Measurements from ENCODE around the gene LGALS8. TPM values are rescaled to one million over a fixed set of nuclear protein-coding genes. Genes with fewer than 3 reads are reported as not detected.
"Not testable (repeated sequence)": the region's sequence is repeated elsewhere in the genome, so short reads cannot be mapped to it uniquely, and the experiment has no call there.

LGALS8 gene
- total and polyA plus RNA-seq, 2 of the 4 experiments (the other 2 are of a cell fraction): 41.3 to 57.7 TPM

- H2AK9ac ChIP-seq (replicated peaks; ENCODE audit: low read depth, low read length, poor library complexity): peak overlapping the region; percentile 82
- peak overlapping the region; percentile 6 for H2BK5ac ChIP-seq (ENCODE audit: low read depth, low read length, poor library complexity, severe bottlenecking)
- peak overlapping the region; percentile 85 for H2BK120ac ChIP-seq (ENCODE audit: low read depth, low read length)
- intact Hi-C loops (cut with micrococcal nuclease): no loop called here
- ChIA-PET POLR2A (ENCODE audit: unreplicated experiment) (interaction anchor here (0.5 to 0.6 kb wide), 2 partner anchors 15 to 1412 kb away, joined by 4 read pairs; no protein-coding TSS in a partner anchor), CTCF (interaction anchor here (1.2 kb wide), 1 partner anchor 29 kb away, joined by 3 read pairs; no protein-coding TSS in a partner anchor)
- peaks cover 4% of the 10 kb centered on the region; the same call in 1 of the 2 replicates for H3K4me1 ChIP-seq (ENCODE audit: control insufficient read depth, insufficient read depth, low read length)
- H4K20me1 ChIP-seq (ENCODE audit: insufficient read depth, low read length): no peaks in the 10 kb centered on the region
- H3K27ac ChIP-seq (ENCODE audit: insufficient read depth, low read length): peak overlapping the region; percentile 74
- no peak overlapping the region for H3K56ac ChIP-seq (ENCODE audit: extremely low read depth, insufficient read depth, low read length)
- H3K4ac ChIP-seq (ENCODE audit: low read depth, low read length): peak overlapping the region; percentile 81
- H3K23ac ChIP-seq (ENCODE audit: low read depth, low read length): peak overlapping the region; percentile 58
- H3K9ac ChIP-seq (ENCODE audit: low read depth, low read length): peak overlapping the region; percentile 21; the same call in 1 of the 2 replicates
- no peaks in the 10 kb centered on the region for H3K27me3 ChIP-seq (ENCODE audit: control insufficient read depth, insufficient read depth, low read length)
- H2BK15ac ChIP-seq (ENCODE audit: low read depth, low read length): peak overlapping the region; percentile 72; the same call in 1 of the 3 replicates
- no peaks in the 10 kb centered on the region for H3K79me1 ChIP-seq (ENCODE audit: low read depth in 1 of 2, low read length in 2 of 2)
- no TSS peak for BruUV-seq (replicated peaks)
- ATAC-seq (ENCODE audit: low read depth) (peak; percentile 68), DNase-seq (peak; percentile 78)
- H3K36me3 ChIP-seq (ENCODE audit: control insufficient read depth, insufficient read depth, low read length): no peaks in the 10 kb centered on the region
- H4K8ac ChIP-seq (ENCODE audit: low read depth in 2 of 2, low read length in 2 of 2): peak overlapping the region; percentile 88 to 95
- peak overlapping the region; percentile 70 for H3K14ac ChIP-seq (replicated peaks; ENCODE audit: low read depth, low read length)
- in situ Hi-C loops (cut with MboI; ENCODE audit: low sequenced_read_pairs): no loop called here
- peak overlapping the region; percentile 95 for H4K91ac ChIP-seq (ENCODE audit: insufficient read depth, low read depth, low read length)
- WGBS, 2 experiments (ENCODE audit: extremely low coverage in 2 of 2, insufficient read length in 1 of 2): 10% methylated on average over 8 of the region's 15 CpGs; no CpG with 5 or more reads in 1 of the 2 experiments
- peak overlapping the region; percentile 25 for H3K18ac ChIP-seq (ENCODE audit: low read depth, low read length)
- peak overlapping the region; percentile 83 for H2BK20ac ChIP-seq (ENCODE audit: low read depth, low read length)
- no peak overlapping the region; the same call in 1 of the 2 replicates for H3K4me3 ChIP-seq (ENCODE audit: insufficient read depth, low read depth, low read length)
- H2AFZ ChIP-seq (replicated peaks; ENCODE audit: low read length, poor library complexity): peak overlapping the region; percentile 94
- dilution Hi-C loops (cut with HindIII; ENCODE audit: low sequenced_read_pairs, unreplicated experiment): no loop called here
- 0 out of 2 replicates have a peak, but pooled peaks cover 4% of the 10 kb centered on the region for H3K9me1 ChIP-seq (ENCODE audit: insufficient read depth, low read length)
- peak overlapping the region; percentile 24; the same call in 1 of the 2 replicates for H2AK5ac ChIP-seq (ENCODE audit: low read depth, low read length)
- H4K5ac ChIP-seq (ENCODE audit: low read depth, low read length): peak overlapping the region; percentile 81
- no peak for TF ChIP-seq MXI1 (IDR thresholded peaks at IDR 0.05; ENCODE audit: borderline replicate concordance, low read depth, low read length)
- no peaks in the 10 kb centered on the region for H3K9me3 ChIP-seq (ENCODE audit: control insufficient read depth, insufficient read depth, low read length)
- H3K4me2 ChIP-seq (ENCODE audit: low read depth, low read length): peak overlapping the region; percentile 66
Measured at GRCh38 chr1:236502972-236503639, 20.7 kb upstream of the LGALS8 start.

- H2BK15ac ChIP-seq (ENCODE audit: low read depth, low read length); H4K20me1 ChIP-seq (ENCODE audit: insufficient read depth, low read length); H3K79me1 ChIP-seq (ENCODE audit: low read depth in 1 of 2, low read length in 2 of 2); H3K56ac ChIP-seq (ENCODE audit: extremely low read depth, insufficient read depth, low read length); H2AK5ac ChIP-seq (ENCODE audit: low read depth, low read length); CTCF ChIA-PET; H3K9ac ChIP-seq (ENCODE audit: low read depth, low read length); ATAC-seq (ENCODE audit: low read depth); H3K4ac ChIP-seq (ENCODE audit: low read depth, low read length); H4K8ac ChIP-seq (ENCODE audit: low read depth in 2 of 2, low read length in 2 of 2); H3K4me3 ChIP-seq (ENCODE audit: insufficient read depth, low read depth, low read length); H3K27ac ChIP-seq (ENCODE audit: insufficient read depth, low read length); intact Hi-C loops (cut with micrococcal nuclease); H3K23ac ChIP-seq (ENCODE audit: low read depth, low read length); H2AK9ac ChIP-seq (replicated peaks; ENCODE audit: low read depth, low read length, poor library complexity); H3K14ac ChIP-seq (replicated peaks; ENCODE audit: low read depth, low read length); H3K27me3 ChIP-seq (ENCODE audit: control insufficient read depth, insufficient read depth, low read length); H3K9me3 ChIP-seq (ENCODE audit: control insufficient read depth, insufficient read depth, low read length); DNase-seq; H4K91ac ChIP-seq (ENCODE audit: insufficient read depth, low read depth, low read length); H3K9me1 ChIP-seq (ENCODE audit: insufficient read depth, low read length); H2BK20ac ChIP-seq (ENCODE audit: low read depth, low read length); POLR2A ChIA-PET (ENCODE audit: unreplicated experiment); H3K4me2 ChIP-seq (ENCODE audit: low read depth, low read length); H2BK120ac ChIP-seq (ENCODE audit: low read depth, low read length); H2AFZ ChIP-seq (replicated peaks; ENCODE audit: low read length, poor library complexity); H3K4me1 ChIP-seq (ENCODE audit: control insufficient read depth, insufficient read depth, low read length); dilution Hi-C loops (cut with HindIII; ENCODE audit: low sequenced_read_pairs, unreplicated experiment); H4K5ac ChIP-seq (ENCODE audit: low read depth, low read length); BruUV-seq (replicated peaks); H2BK5ac ChIP-seq (ENCODE audit: low read depth, low read length, poor library complexity, severe bottlenecking); H3K36me3 ChIP-seq (ENCODE audit: control insufficient read depth, insufficient read depth, low read length); H3K18ac ChIP-seq (ENCODE audit: low read depth, low read length); in situ Hi-C loops (cut with MboI; ENCODE audit: low sequenced_read_pairs): not testable (repeated sequence)
- whole genome bisulfite sequencing, 2 experiments (ENCODE audit: extremely low coverage in 2 of 2, insufficient read length in 1 of 2): no CpG with 5 or more reads among the region's 3 CpGs
Measured at GRCh38 chr1:236504338-236504737, 19.4 kb upstream of the LGALS8 start.

Data from IMR-90 (cell line).